Vagina (tissue), 2 donors: Measurements from ENCODE around the gene NINJ2. TPM values are rescaled to one million over a fixed set of nuclear protein-coding genes. Genes with fewer than 3 reads are reported as not detected.
"Not testable (repeated sequence)": the region's sequence is repeated elsewhere in the genome, so short reads cannot be mapped to it uniquely, and the experiment has no call there.

Experiments used
- DNase-seq, 2 donors: peaks; one replicate each; pipeline ENCODE4 v3.0.0-alpha.2; 2017; ENCODE audit errors: extremely low spot score in 2 of 2
- H3K27ac ChIP-seq: fragments of 200-600 bp; sonication (generic); one replicate; pipeline ENCODE4 v1.5.1; 2019
- H3K27me3 ChIP-seq: fragments of 200-600 bp; sonication (generic); one replicate; pipeline ENCODE4 v1.5.1; 2019
- H3K36me3 ChIP-seq, 2 donors: fragments of 200-600 bp; sonication (generic); one replicate each; pipeline ENCODE4 v1.5.1; 2017 to 2019
- H3K4me1 ChIP-seq: fragments of 200-600 bp; sonication (generic); one replicate; pipeline ENCODE4 v1.5.1; 2019
- H3K4me3 ChIP-seq, 2 donors: fragments of 200-600 bp; sonication (generic); 1 replicate in 1 of 2; 2 replicates in 1 of 2; pipeline ENCODE4 v1.5.1; 2016 to 2019
- H3K9me3 ChIP-seq: fragments of 200-600 bp; sonication (generic); one replicate; pipeline ENCODE4 v1.5.1; 2019
- CTCF ChIP-seq, 3 experiments: fragments of 450-650 bp in 2 of 3; fragments of 200-600 bp in 1 of 3; sonication (generic) in 1 of 3; IDR thresholded peaks; one replicate each; pipeline ENCODE4 v1.5.1; 2017 to 2019; ENCODE audit warnings: antibody characterized with exemption in 3 of 3, mild to moderate bottlenecking in 2 of 3, moderate library complexity in 2 of 3
- POLR2A ChIP-seq, 2 donors: fragments of 450-650 bp; IDR thresholded peaks; one replicate each; pipeline ENCODE4 v1.6.1; 2017; ENCODE audit warnings: antibody characterized with exemption in 2 of 2, mild to moderate bottlenecking in 2 of 2, moderate library complexity in 2 of 2
- POLR2AphosphoS5 ChIP-seq, 2 donors: sonication (generic); formaldehyde crosslinking; IDR thresholded peaks; one replicate each; pipeline ENCODE4 v1.9.0; 2017; ENCODE audit warnings: antibody characterized with exemption in 2 of 2, mild to moderate bottlenecking in 2 of 2, low read depth in 1 of 2; ENCODE audit not compliant: insufficient read depth in 1 of 2
- intact Hi-C: fragments of 100-400 bp; cut with DNase I; formaldehyde crosslinking; loops from one replicate; pipeline ENCODE4 v1.15.1; 2023
- total RNA-seq: library from RNA; depleted of rRNA; stranded (reverse); fragments of >200 nt; gene quantifications from one replicate; pipeline ENCODE4 v1.2.3, GENCODE V29; 2016

NINJ2 gene
- total RNA-seq, 1 donor from 2014 or later, result 23.8 TPM

- no peak overlapping the region for H3K4me3 ChIP-seq
- DNase-seq, result no peak
- no peaks in the 10 kb centered on the region for H3K9me3 ChIP-seq
- no peaks in the 10 kb centered on the region for H3K4me1 ChIP-seq
- intact Hi-C loops, result no loop called here
- TF ChIP-seq CTCF (IDR thresholded peaks at IDR 0.05) (no peak), POLR2AphosphoS5 (IDR thresholded peaks at IDR 0.05; ENCODE audit: insufficient read depth in 1 of 2, low read depth in 1 of 2) (no peak), POLR2A (IDR thresholded peaks at IDR 0.05) (no peak)
- H3K36me3 ChIP-seq, result no peaks in the 10 kb centered on the region
- no peak overlapping the region for H3K27ac ChIP-seq
- H3K27me3 ChIP-seq, result no peaks in the 10 kb centered on the region
Observed at GRCh38 chr12:701896-702539, 38.8 kb upstream of the NINJ2 start.

GRCh38 chr12:700016-700415 lies 36.8 kb upstream of the NINJ2 start:
- Histone ChIP-seq H3K27me3 (no peaks in the 10 kb centered on the region), H3K36me3 (no peaks in the 10 kb centered on the region), H3K27ac (no peak overlapping the region), H3K4me1 (no peaks in the 10 kb centered on the region), H3K4me3 (no peak overlapping the region), H3K9me3 (no peaks in the 10 kb centered on the region)
- no peak for DNase-seq
- no peak for TF ChIP-seq POLR2A (IDR thresholded peaks at IDR 0.05)
- intact Hi-C loops, result no loop called here

GRCh38 chr12:698222-698621 lies 35.0 kb upstream of the NINJ2 start:
- H3K4me1 ChIP-seq, intact Hi-C loops, H3K36me3 ChIP-seq, H3K27ac ChIP-seq, H3K27me3 ChIP-seq, H3K4me3 ChIP-seq, H3K9me3 ChIP-seq, DNase-seq: not testable (repeated sequence)

GRCh38 chr12:697481-697880 lies 34.2 kb upstream of the NINJ2 start:
- DNase-seq, result no peak
- H3K36me3 ChIP-seq, result no peaks in the 10 kb centered on the region
- no peak overlapping the region for H3K4me3 ChIP-seq
- H3K4me1 ChIP-seq, result no peaks in the 10 kb centered on the region
- no peak overlapping the region for H3K27ac ChIP-seq
- intact Hi-C loops, result no loop called here
- no peaks in the 10 kb centered on the region for H3K9me3 ChIP-seq
- TF ChIP-seq POLR2A (IDR thresholded peaks at IDR 0.05), result no peak
- no peak for TF ChIP-seq CTCF (IDR thresholded peaks at IDR 0.05)
- TF ChIP-seq POLR2AphosphoS5 (IDR thresholded peaks at IDR 0.05; ENCODE audit: insufficient read depth in 1 of 2, low read depth in 1 of 2), result no peak
- H3K27me3 ChIP-seq, result no peaks in the 10 kb centered on the region

GRCh38 chr12:694734-695503 lies 31.7 kb upstream of the NINJ2 start:
- Histone ChIP-seq H3K27me3 (no peaks in the 10 kb centered on the region), H3K4me3 (no peak overlapping the region), H3K9me3 (no peaks in the 10 kb centered on the region), H3K27ac (no peak overlapping the region), H3K36me3 (no peaks in the 10 kb centered on the region), H3K4me1 (no peaks in the 10 kb centered on the region)
- TF ChIP-seq POLR2A (IDR thresholded peaks at IDR 0.05), result no peak
- no peak for TF ChIP-seq POLR2AphosphoS5 (IDR thresholded peaks at IDR 0.05; ENCODE audit: insufficient read depth in 1 of 2, low read depth in 1 of 2)
- DNase-seq, result no peak
- intact Hi-C loops, result no loop called here

GRCh38 chr12:693934-694533 lies 30.8 kb upstream of the NINJ2 start:
- Histone ChIP-seq H3K27ac (no peak overlapping the region), H3K4me1 (no peaks in the 10 kb centered on the region), H3K27me3 (no peaks in the 10 kb centered on the region), H3K9me3 (no peaks in the 10 kb centered on the region), H3K36me3 (no peaks in the 10 kb centered on the region), H3K4me3 (no peak overlapping the region)
- no peak for DNase-seq
- intact Hi-C loops, result no loop called here
- TF ChIP-seq POLR2AphosphoS5 (IDR thresholded peaks at IDR 0.05; ENCODE audit: insufficient read depth in 1 of 2, low read depth in 1 of 2), result no peak
- no peak for TF ChIP-seq CTCF (IDR thresholded peaks at IDR 0.05)
- no peak for TF ChIP-seq POLR2A (IDR thresholded peaks at IDR 0.05)
